ENCODE measurements around the gene SCAMP1. TPM values are rescaled to one million over a fixed set of nuclear protein-coding genes. Genes with fewer than 3 reads are reported as not detected.

SCAMP1 gene
- total RNA-seq, 4 donors from 2014 or later = 28.3 to 33.1 (median 30.9) TPM

- DNase-seq (ENCODE audit: low spot score in 2 of 2) = no peak
- WGBS, 2 donors = 35 to 43% methylated on average over 2 of the region's 2 CpGs
- H3K4me3 ChIP-seq (ENCODE audit: low read depth, poor library complexity, severe bottlenecking) = no peak overlapping the region
- intact Hi-C loops (cut with DNase I; ENCODE audit: low total_unique reads) = no loop called here
- no peak for TF ChIP-seq POLR2A (IDR thresholded peaks at IDR 0.05)
- TF ChIP-seq, protein P1, sequence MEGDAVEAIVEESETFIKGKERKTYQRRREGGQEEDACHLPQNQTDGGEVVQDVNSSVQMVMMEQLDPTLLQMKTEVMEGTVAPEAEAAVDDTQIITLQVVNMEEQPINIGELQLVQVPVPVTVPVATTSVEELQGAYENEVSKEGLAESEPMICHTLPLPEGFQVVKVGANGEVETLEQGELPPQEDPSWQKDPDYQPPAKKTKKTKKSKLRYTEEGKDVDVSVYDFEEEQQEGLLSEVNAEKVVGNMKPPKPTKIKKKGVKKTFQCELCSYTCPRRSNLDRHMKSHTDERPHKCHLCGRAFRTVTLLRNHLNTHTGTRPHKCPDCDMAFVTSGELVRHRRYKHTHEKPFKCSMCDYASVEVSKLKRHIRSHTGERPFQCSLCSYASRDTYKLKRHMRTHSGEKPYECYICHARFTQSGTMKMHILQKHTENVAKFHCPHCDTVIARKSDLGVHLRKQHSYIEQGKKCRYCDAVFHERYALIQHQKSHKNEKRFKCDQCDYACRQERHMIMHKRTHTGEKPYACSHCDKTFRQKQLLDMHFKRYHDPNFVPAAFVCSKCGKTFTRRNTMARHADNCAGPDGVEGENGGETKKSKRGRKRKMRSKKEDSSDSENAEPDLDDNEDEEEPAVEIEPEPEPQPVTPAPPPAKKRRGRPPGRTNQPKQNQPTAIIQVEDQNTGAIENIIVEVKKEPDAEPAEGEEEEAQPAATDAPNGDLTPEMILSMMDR (IDR thresholded peaks at IDR 0.05) = no peak
Measured at GRCh38 chr5:78335976-78336375, 24.4 kb upstream of the SCAMP1 start.

DNA sequence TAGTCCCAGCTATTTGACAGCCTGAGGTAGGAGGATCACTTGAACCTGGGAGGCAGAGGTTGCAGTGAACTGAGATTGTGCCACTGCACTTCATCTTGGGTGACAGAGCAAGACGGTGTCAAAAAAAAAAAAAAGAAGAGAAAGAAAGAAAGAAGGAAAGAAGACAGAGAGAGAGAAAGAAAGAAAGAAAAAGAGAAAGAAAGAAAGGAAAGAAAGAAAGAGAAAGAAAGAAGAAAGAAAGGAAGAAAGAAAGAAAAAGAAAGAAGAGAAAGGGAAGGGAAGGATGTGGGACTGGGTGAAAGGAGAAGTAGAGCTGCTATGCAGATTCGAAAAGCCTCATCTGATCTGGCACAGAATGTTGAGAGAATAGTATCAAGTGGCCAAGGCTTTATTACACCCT is 23.7 kb upstream of the SCAMP1 start:
- no peak for DNase-seq (ENCODE audit: low spot score in 2 of 2)
- WGBS, 2 donors = 89 to 97% methylated on average over 2 of the region's 2 CpGs
- intact Hi-C loops (cut with DNase I; ENCODE audit: low total_unique reads) = no loop called here
- H3K4me3 ChIP-seq (ENCODE audit: low read depth, poor library complexity, severe bottlenecking) = no peak overlapping the region
- TF ChIP-seq, protein P1 (IDR thresholded peaks at IDR 0.05) = no peak
- no peak for TF ChIP-seq POLR2A (IDR thresholded peaks at IDR 0.05)

DNA sequence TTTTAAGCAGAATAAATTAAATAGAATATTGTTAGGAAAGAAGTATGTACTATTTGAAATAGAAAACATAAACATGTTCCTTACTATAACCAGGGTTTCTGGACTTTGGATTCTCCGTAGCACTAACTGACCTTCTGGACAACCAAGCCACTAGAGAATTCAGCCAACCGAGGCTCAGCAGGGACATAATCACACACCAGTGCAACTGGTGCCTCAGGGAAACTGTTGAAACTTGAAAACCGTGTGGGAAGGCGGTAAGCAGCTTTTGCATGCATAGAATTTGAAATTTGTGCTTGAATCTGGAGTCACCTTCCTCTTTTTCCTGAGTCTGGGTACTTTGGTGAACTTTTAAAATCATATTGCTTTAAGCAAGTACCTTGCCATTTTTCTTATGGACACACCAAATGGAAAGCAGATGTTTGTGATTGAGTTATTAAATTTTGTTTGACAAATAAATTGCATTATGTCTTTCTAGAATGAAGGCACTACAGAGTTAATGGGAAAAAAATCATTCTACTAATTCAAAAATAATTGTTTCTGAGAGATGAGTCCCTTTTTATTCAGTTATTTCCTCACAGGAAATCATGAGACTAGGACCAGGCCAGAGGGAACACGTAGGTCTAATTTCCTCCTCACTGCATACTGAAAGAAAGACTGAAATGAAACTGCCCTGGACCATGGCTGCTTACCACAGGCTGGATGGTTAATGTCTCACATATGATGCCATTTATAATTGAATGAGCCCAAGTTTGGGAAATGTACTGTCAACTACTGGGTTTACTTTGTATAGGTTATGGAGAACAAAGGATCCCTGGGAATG is 20.6 kb upstream of the SCAMP1 start:
- intact Hi-C loops (cut with DNase I; ENCODE audit: low total_unique reads) = no loop called here
- 75 to 79% methylated on average over 5 of the region's 5 CpGs for WGBS, 2 donors
- TF ChIP-seq POLR2A (IDR thresholded peaks at IDR 0.05) = no peak
- TF ChIP-seq, protein P1 (IDR thresholded peaks at IDR 0.05) = no peak
- no peak for DNase-seq (ENCODE audit: low spot score in 2 of 2)
- no peak overlapping the region for H3K4me3 ChIP-seq (ENCODE audit: low read depth, poor library complexity, severe bottlenecking)

- no peak for DNase-seq (ENCODE audit: low spot score in 2 of 2)
- no peak for TF ChIP-seq POLR2A (IDR thresholded peaks at IDR 0.05)
- TF ChIP-seq, protein P1 (IDR thresholded peaks at IDR 0.05) = no peak
- 51 to 60% methylated on average over 3 of the region's 3 CpGs for WGBS, 2 donors
- no peak overlapping the region for H3K4me3 ChIP-seq (ENCODE audit: low read depth, poor library complexity, severe bottlenecking)
- intact Hi-C loops (cut with DNase I; ENCODE audit: low total_unique reads) = no loop called here
Measured at GRCh38 chr5:78341440-78341839, 19.0 kb upstream of the SCAMP1 start.

DNA sequence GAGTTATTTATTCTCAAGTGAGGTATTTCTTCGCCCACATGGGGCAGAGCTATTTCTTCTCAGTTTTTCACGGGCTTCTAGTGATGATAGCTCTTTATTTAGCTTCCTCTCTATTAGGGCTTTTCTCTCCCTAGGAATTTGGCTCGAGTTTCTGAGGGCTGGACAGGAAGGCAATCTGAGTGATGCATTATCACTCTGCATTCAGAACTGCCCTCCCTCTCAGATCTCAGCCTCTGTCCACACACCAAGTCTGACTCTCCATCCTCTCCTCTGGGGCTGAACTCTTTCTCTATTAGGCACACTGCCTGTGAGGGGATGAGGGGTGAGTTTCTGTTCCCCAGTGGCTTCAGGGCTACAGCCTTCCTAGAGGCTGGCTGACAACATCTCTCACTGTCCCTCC is 14.9 kb upstream of the SCAMP1 start:
- WGBS, 2 donors = 30 to 43% methylated on average over 3 of the region's 3 CpGs
- intact Hi-C loops (cut with DNase I; ENCODE audit: low total_unique reads) = no loop called here
- TF ChIP-seq POLR2A (IDR thresholded peaks at IDR 0.05) = no peak
- TF ChIP-seq, protein P1 (IDR thresholded peaks at IDR 0.05) = no peak
- H3K4me3 ChIP-seq (ENCODE audit: low read depth, poor library complexity, severe bottlenecking) = no peak overlapping the region
- DNase-seq (ENCODE audit: low spot score in 2 of 2) = no peak

DNA sequence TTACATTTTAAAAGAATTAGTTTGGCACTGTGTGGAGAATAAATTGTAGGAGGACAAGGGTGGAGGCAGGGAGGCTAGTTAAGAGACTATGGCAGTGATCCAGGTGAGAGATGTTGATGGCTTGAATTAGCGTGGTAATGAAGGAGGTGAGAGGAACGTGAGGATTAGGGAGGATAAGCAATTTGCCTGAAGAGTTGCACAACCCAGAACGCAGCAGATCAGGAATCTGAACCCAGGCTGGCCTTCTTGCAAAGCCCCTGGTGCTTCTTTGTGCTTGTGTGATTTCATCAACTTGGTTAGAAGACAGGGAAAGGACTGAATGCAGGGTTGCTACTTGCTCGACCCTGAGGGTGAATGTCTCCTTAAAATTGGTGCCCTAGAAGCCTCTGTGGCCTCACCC is 6.9 kb upstream of the SCAMP1 start:
- TF ChIP-seq POLR2A (IDR thresholded peaks at IDR 0.05) = no peak
- intact Hi-C loops (cut with DNase I; ENCODE audit: low total_unique reads) = no loop called here
- WGBS, 2 donors = 61 to 67% methylated on average over 4 of the region's 4 CpGs
- H3K4me3 ChIP-seq (ENCODE audit: low read depth, poor library complexity, severe bottlenecking) = no peak overlapping the region
- no peak for DNase-seq (ENCODE audit: low spot score in 2 of 2)

All from lower leg skin (tissue), 4 donors.